C4-2B (cell line): ENCODE results near the gene MIA2.

Experiments used
- ZFX ChIP-seq: fragments of 450-650 bp; IDR thresholded peaks from 2 replicates; pipeline ENCODE4 v1.6.1; 2017
- TF ChIP-seq, protein P1 (sequence below): fragments of 450-650 bp; conservative IDR thresholded peaks from 2 replicates; pipeline ENCODE4 v1.5.1; 2017; ENCODE audit warnings: mild to moderate bottlenecking

GRCh38 chr14:39419272-39419671 lies 185.6 kb downstream of the MIA2 start:
- TF ChIP-seq, protein P1, sequence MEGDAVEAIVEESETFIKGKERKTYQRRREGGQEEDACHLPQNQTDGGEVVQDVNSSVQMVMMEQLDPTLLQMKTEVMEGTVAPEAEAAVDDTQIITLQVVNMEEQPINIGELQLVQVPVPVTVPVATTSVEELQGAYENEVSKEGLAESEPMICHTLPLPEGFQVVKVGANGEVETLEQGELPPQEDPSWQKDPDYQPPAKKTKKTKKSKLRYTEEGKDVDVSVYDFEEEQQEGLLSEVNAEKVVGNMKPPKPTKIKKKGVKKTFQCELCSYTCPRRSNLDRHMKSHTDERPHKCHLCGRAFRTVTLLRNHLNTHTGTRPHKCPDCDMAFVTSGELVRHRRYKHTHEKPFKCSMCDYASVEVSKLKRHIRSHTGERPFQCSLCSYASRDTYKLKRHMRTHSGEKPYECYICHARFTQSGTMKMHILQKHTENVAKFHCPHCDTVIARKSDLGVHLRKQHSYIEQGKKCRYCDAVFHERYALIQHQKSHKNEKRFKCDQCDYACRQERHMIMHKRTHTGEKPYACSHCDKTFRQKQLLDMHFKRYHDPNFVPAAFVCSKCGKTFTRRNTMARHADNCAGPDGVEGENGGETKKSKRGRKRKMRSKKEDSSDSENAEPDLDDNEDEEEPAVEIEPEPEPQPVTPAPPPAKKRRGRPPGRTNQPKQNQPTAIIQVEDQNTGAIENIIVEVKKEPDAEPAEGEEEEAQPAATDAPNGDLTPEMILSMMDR: peak; percentile 24
- no peak for TF ChIP-seq ZFX
